IMR-90 (cell line): Measurements from ENCODE around the gene FOLR2. TPM values are rescaled to one million over a fixed set of nuclear protein-coding genes. Genes with fewer than 3 reads are reported as not detected.

ENCODE experiments used
- ATAC-seq: fragments of 200-7000 bp; cut with Tn5 transposase; 2 replicates; pipeline ENCODE4 v1.9.1; 2020; ENCODE audit warnings: low read depth, mild to moderate bottlenecking, moderate library complexity
- BruUV-seq: library from RNA; stranded (reverse); fragments of 400-500 nt; replicated peaks from 2 replicates; lab custom pipeline; 2021; lab: Mats Ljungman, UMichigan
- CTCF ChIA-PET: fragments of 300-600 bp; formaldehyde crosslinking; extraction: SDS; loops from one replicate; lab custom pipeline; 2021; ENCODE audit warnings: antibody characterized with exemption; lab: Yijun Ruan, JAX
- POLR2A ChIA-PET: fragments of 300-600 bp; sonication (Branson Sonifier 250); formaldehyde crosslinking; loops from one replicate; lab custom pipeline; 2022; ENCODE audit warnings: antibody characterized with exemption; ENCODE audit not compliant: unreplicated experiment; lab: Charles Lee
- DNase-seq: peaks from one replicate; pipeline ENCODE4 v3.0.0; 2013
- H2AFZ ChIP-seq: replicated peaks from 2 replicates; pipeline ENCODE3; 2013; ENCODE audit warnings: low read length, mild to moderate bottlenecking; ENCODE audit not compliant: poor library complexity
- H2AK5ac ChIP-seq: 2 replicates; pipeline ENCODE4 v1.6.1; 2013; ENCODE audit warnings: low read depth, low read length, inconsistent platforms
- H2AK9ac ChIP-seq: replicated peaks from 2 replicates; pipeline ENCODE3; 2013; ENCODE audit warnings: mild to moderate bottlenecking, low read depth, low read length, moderate library complexity; ENCODE audit not compliant: poor library complexity
- H2BK120ac ChIP-seq: 2 replicates; pipeline ENCODE4 v1.6.1; 2013; ENCODE audit warnings: low read depth, low read length, inconsistent platforms
- H2BK15ac ChIP-seq: 3 replicates; pipeline ENCODE4 v1.6.1; 2013; ENCODE audit warnings: low read depth, low read length, inconsistent platforms
- H2BK20ac ChIP-seq: 2 replicates; pipeline ENCODE4 v1.6.1; 2013; ENCODE audit warnings: low read depth, mild to moderate bottlenecking, inconsistent platforms, low read length, moderate library complexity
- H2BK5ac ChIP-seq: 2 replicates; pipeline ENCODE4 v1.6.1; 2013; ENCODE audit warnings: mild to moderate bottlenecking, low read depth, low read length, inconsistent platforms; ENCODE audit not compliant: poor library complexity, severe bottlenecking
- H3K14ac ChIP-seq: replicated peaks from 2 replicates; pipeline ENCODE4 v1.6.1; 2013; ENCODE audit warnings: low read depth, low read length, inconsistent platforms
- H3K18ac ChIP-seq: 2 replicates; pipeline ENCODE4 v1.6.1; 2013; ENCODE audit warnings: low read depth, low read length, control low read depth
- H3K23ac ChIP-seq: 2 replicates; pipeline ENCODE4 v1.6.1; 2013; ENCODE audit warnings: low read depth, low read length, inconsistent platforms
- H3K27ac ChIP-seq: 2 replicates; pipeline ENCODE4 v1.5.1; 2013; ENCODE audit warnings: mild to moderate bottlenecking, control low read depth, low read length; ENCODE audit not compliant: insufficient read depth
- H3K27me3 ChIP-seq: 2 replicates; pipeline ENCODE4 v1.6.1; 2013; ENCODE audit warnings: low read length; ENCODE audit not compliant: control insufficient read depth, insufficient read depth
- H3K36me3 ChIP-seq: 2 replicates; pipeline ENCODE4 v1.6.1; 2013; ENCODE audit warnings: low read length, mixed read lengths; ENCODE audit not compliant: control insufficient read depth, insufficient read depth
- H3K4ac ChIP-seq: 2 replicates; pipeline ENCODE4 v1.6.1; 2013; ENCODE audit warnings: low read depth, low read length, inconsistent platforms
- H3K4me1 ChIP-seq: 2 replicates; pipeline ENCODE4 v1.6.1; 2013; ENCODE audit warnings: low read length, mixed read lengths; ENCODE audit not compliant: control insufficient read depth, insufficient read depth
- H3K4me2 ChIP-seq: 2 replicates; pipeline ENCODE4 v1.6.1; 2013; ENCODE audit warnings: low read depth, mild to moderate bottlenecking, control low read depth, low read length, moderate library complexity
- H3K4me3 ChIP-seq: 2 replicates; pipeline ENCODE4 v1.5.1; 2013; ENCODE audit warnings: low read depth, mild to moderate bottlenecking, control low read depth, low read length, moderate library complexity; ENCODE audit not compliant: insufficient read depth
- H3K56ac ChIP-seq: 2 replicates; pipeline ENCODE4 v1.6.1; 2013; ENCODE audit warnings: low read length, inconsistent platforms; ENCODE audit not compliant: insufficient read depth; ENCODE audit errors: extremely low read depth
- H3K79me1 ChIP-seq, 2 experiments: 2 replicates each; pipeline ENCODE4 v1.6.1; 2013; ENCODE audit warnings: low read length in 2 of 2, inconsistent platforms in 1 of 2, low read depth in 1 of 2
- H3K9ac ChIP-seq: 2 replicates; pipeline ENCODE4 v1.6.1; 2013; ENCODE audit warnings: low read depth, low read length, control low read depth
- H3K9me1 ChIP-seq: 2 replicates; pipeline ENCODE4 v1.6.1; 2013; ENCODE audit warnings: low read length, inconsistent platforms; ENCODE audit not compliant: insufficient read depth
- H3K9me3 ChIP-seq: 2 replicates; pipeline ENCODE4 v1.6.1; 2013; ENCODE audit warnings: low read length; ENCODE audit not compliant: control insufficient read depth, insufficient read depth
- H4K20me1 ChIP-seq: 2 replicates; pipeline ENCODE4 v1.6.1; 2013; ENCODE audit warnings: low read length, inconsistent platforms; ENCODE audit not compliant: insufficient read depth
- H4K5ac ChIP-seq: 2 replicates; pipeline ENCODE4 v1.6.1; 2013; ENCODE audit warnings: mild to moderate bottlenecking, low read depth, low read length, control low read depth
- H4K8ac ChIP-seq, 2 experiments: 2 replicates each; pipeline ENCODE4 v1.6.1; 2013; ENCODE audit warnings: low read depth in 2 of 2, low read length in 2 of 2, control low read depth in 1 of 2, inconsistent platforms in 1 of 2
- H4K91ac ChIP-seq: 2 replicates; pipeline ENCODE4 v1.6.1; 2013; ENCODE audit warnings: low read depth, low read length, inconsistent platforms; ENCODE audit not compliant: insufficient read depth
- BHLHE40 ChIP-seq: fragments of 150-350 bp; IDR thresholded peaks from 2 replicates; pipeline ENCODE4 v1.6.1; 2016; ENCODE audit warnings: mild to moderate bottlenecking, low read depth, low read length
- CEBPB ChIP-seq: IDR thresholded peaks from 2 replicates; pipeline ENCODE4 v1.6.1; 2012; ENCODE audit warnings: low read depth, low read length, improper control_type of control experiment
- CHD1 ChIP-seq: IDR thresholded peaks from 2 replicates; pipeline ENCODE4 v1.6.1; 2012; ENCODE audit warnings: low read depth, low read length, improper control_type of control experiment
- CTCF ChIP-seq: conservative IDR thresholded peaks from 2 replicates; pipeline ENCODE4 v1.5.1; 2012; ENCODE audit warnings: mild to moderate bottlenecking, low read depth, low read length, improper control_type of control experiment
- FOS ChIP-seq: fragments of 150-350 bp; IDR thresholded peaks from 2 replicates; pipeline ENCODE4 v1.6.1; 2016; ENCODE audit warnings: low read depth, low read length
- MAZ ChIP-seq: IDR thresholded peaks from 2 replicates; pipeline ENCODE4 v1.6.1; 2012; ENCODE audit warnings: low read depth, mild to moderate bottlenecking, low read length, improper control_type of control experiment, moderate library complexity, borderline replicate concordance
- MXI1 ChIP-seq: IDR thresholded peaks from 2 replicates; pipeline ENCODE4 v1.6.1; 2012; ENCODE audit warnings: low read depth, mild to moderate bottlenecking, low read length, moderate library complexity, borderline replicate concordance
- NFE2L2 ChIP-seq: fragments of 150-350 bp; IDR thresholded peaks from 2 replicates; pipeline ENCODE4 v1.6.1; 2016; ENCODE audit warnings: low read depth, mild to moderate bottlenecking, low read length
- POLR2A ChIP-seq: IDR thresholded peaks from 2 replicates; pipeline ENCODE4 v1.6.1; 2012; ENCODE audit warnings: mild to moderate bottlenecking, low read depth, low read length
- RAD21 ChIP-seq: IDR thresholded peaks from 2 replicates; pipeline ENCODE4 v1.6.1; 2012; ENCODE audit warnings: low read length, improper control_type of control experiment
- RCOR1 ChIP-seq: IDR thresholded peaks from 2 replicates; pipeline ENCODE4 v1.6.1; 2012; ENCODE audit warnings: mild to moderate bottlenecking, low read length, improper control_type of control experiment; ENCODE audit not compliant: insufficient replicate concordance
- RFX5 ChIP-seq: IDR thresholded peaks from 2 replicates; pipeline ENCODE4 v1.8.0; 2012; ENCODE audit warnings: low read depth, mild to moderate bottlenecking, low read length, moderate library complexity
- SMC3 ChIP-seq: fragments of 150-350 bp; IDR thresholded peaks from 2 replicates; pipeline ENCODE4 v1.6.1; 2016; ENCODE audit warnings: low read depth, mild to moderate bottlenecking, antibody characterized with exemption, low read length, moderate library complexity
- WGBS, 2 experiments: methylation state at CpG; one replicate each; pipeline versions ENCODE4 v1.1.5 to v1.1.7; 2013; ENCODE audit warnings: missing lambda C conversion rate in 2 of 2; ENCODE audit not compliant: insufficient read length in 1 of 2; ENCODE audit errors: extremely low coverage in 2 of 2; 5-methylcytosine and 5-hydroxymethylcytosine counted together
- dilution Hi-C: fragments of 300-500 bp; cut with HindIII; formaldehyde crosslinking; loops from one replicate; pipeline ENCODE4 v1.14.3; 2018; ENCODE audit warnings: low sequenced_read_pairs; ENCODE audit not compliant: unreplicated experiment
- in situ Hi-C: fragments of 300-500 bp; cut with MboI; formaldehyde crosslinking; loops from 3 replicates; pipeline ENCODE4 v1.14.3; 2019; ENCODE audit warnings: low sequenced_read_pairs, inconsistent platforms, mixed read lengths
- intact Hi-C: fragments of 100-400 bp; cut with micrococcal nuclease; formaldehyde crosslinking; loops from 2 replicates; pipeline ENCODE4 v1.10.0; 2022
- polyA plus RNA-seq, 3 experiments: library from polyadenylated mRNA; depleted of rRNA; stranded (reverse); fragments of >200 nt; gene quantifications; 2 replicates each; pipeline ENCODE4 v1.2.3, GENCODE V29; 2012; ENCODE audit warnings: low replicate concordance in 1 of 3
- total RNA-seq: library from RNA; depleted of rRNA; stranded (reverse); fragments of >200 nt; gene quantifications from 2 replicates; pipeline ENCODE4 v1.2.3, GENCODE V29; 2012
- TF ChIP-seq, protein P1 (sequence below): fragments of 150-350 bp; IDR thresholded peaks from 2 replicates; pipeline ENCODE4 v1.6.1; 2017; ENCODE audit warnings: mild to moderate bottlenecking, antibody characterized with exemption, low read length, low read depth
- TF ChIP-seq, protein P2 (sequence below): fragments of 150-350 bp; IDR thresholded peaks from 2 replicates; pipeline ENCODE4 v1.6.1; 2016; ENCODE audit warnings: low read depth, mild to moderate bottlenecking, low read length, moderate library complexity, borderline replicate concordance

Gene FOLR2
- total and polyA plus RNA-seq, 2 of the 4 experiments (the other 2 are of a cell fraction), result not detected

DNA sequence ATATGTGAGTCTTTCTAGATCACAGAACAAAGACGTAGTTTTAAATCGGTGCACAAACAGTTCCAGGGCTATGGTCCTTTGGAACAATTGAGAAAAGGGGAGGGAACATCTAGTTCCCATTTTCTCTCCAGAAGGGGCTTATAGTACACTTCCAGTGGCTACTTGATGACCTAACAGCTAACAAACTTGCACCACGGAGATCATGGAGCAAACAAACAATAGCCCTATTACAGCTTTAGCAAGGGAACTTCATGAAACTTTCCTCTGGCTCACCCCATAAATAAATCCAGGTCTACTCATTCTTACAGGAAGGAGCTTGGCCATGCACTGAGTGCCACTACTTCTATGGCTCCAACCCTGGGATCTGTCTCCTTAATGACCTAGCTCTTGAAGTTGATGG lies 8.3 kb upstream of the FOLR2 start:
- Histone ChIP-seq H3K9me1 (no peaks in the 10 kb centered on the region), H3K27me3 (peaks cover 14% of the 10 kb centered on the region; the same call in 1 of the 2 replicates), H3K9me3 (peaks cover 3% of the 10 kb centered on the region; the same call in 1 of the 2 replicates), H2BK120ac (no peak overlapping the region), H3K79me1 (no peaks in the 10 kb centered on the region), H3K23ac (no peak overlapping the region), H3K4ac (no peak overlapping the region), H3K4me1 (no peaks in the 10 kb centered on the region), H2BK20ac (no peak overlapping the region), H3K14ac (no peak overlapping the region), H2BK5ac (no peak overlapping the region), H2AK9ac (no peak overlapping the region), H4K91ac (no peak overlapping the region), H2BK15ac (no peak overlapping the region), H3K4me3 (no peak overlapping the region), H4K8ac (no peak overlapping the region), H4K5ac (no peak overlapping the region), H3K9ac (no peak overlapping the region), H2AK5ac (no peak overlapping the region), H3K56ac (no peak overlapping the region), H3K18ac (no peak overlapping the region), H3K36me3 (no peaks in the 10 kb centered on the region), H3K27ac (no peak overlapping the region), H3K4me2 (no peak overlapping the region), H2AFZ (no peak overlapping the region), H4K20me1 (no peaks in the 10 kb centered on the region)
- intact Hi-C loops (no loop called here), dilution Hi-C loops (no loop called here), in situ Hi-C loops (no loop called here)
- BruUV-seq, result no TSS peak
- ChIA-PET POLR2A (no interaction called here), CTCF (interaction anchor here (1.5 kb wide), 1 partner anchor 24 kb away, joined by 4 read pairs; no protein-coding TSS in a partner anchor)
- TF ChIP-seq CHD1, result no peak
- TF ChIP-seq, protein P1, sequence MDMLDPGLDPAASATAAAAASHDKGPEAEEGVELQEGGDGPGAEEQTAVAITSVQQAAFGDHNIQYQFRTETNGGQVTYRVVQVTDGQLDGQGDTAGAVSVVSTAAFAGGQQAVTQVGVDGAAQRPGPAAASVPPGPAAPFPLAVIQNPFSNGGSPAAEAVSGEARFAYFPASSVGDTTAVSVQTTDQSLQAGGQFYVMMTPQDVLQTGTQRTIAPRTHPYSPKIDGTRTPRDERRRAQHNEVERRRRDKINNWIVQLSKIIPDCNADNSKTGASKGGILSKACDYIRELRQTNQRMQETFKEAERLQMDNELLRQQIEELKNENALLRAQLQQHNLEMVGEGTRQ, result no peak
- TF ChIP-seq FOS, result no peak
- TF ChIP-seq RAD21, result no peak
- no peak for TF ChIP-seq POLR2A
- TF ChIP-seq RCOR1, result no peak
- TF ChIP-seq BHLHE40, result no peak
- TF ChIP-seq MAZ, result no peak
- no peak for TF ChIP-seq SMC3
- TF ChIP-seq NFE2L2, result no peak
- no peak for TF ChIP-seq MXI1
- no peak for TF ChIP-seq RFX5
- TF ChIP-seq, protein P2, sequence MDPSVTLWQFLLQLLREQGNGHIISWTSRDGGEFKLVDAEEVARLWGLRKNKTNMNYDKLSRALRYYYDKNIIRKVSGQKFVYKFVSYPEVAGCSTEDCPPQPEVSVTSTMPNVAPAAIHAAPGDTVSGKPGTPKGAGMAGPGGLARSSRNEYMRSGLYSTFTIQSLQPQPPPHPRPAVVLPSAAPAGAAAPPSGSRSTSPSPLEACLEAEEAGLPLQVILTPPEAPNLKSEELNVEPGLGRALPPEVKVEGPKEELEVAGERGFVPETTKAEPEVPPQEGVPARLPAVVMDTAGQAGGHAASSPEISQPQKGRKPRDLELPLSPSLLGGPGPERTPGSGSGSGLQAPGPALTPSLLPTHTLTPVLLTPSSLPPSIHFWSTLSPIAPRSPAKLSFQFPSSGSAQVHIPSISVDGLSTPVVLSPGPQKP, result no peak
- no peak for TF ChIP-seq CEBPB
- TF ChIP-seq CTCF, result no peak
- 100% methylated on average over 1 of the region's 3 CpGs; no CpG with 5 or more reads in 1 of the 2 experiments for WGBS, 2 experiments
- no peak for DNase-seq
- ATAC-seq, result no peak
